K562 (cell line): ENCODE data around the gene PRKCB. TPM values are rescaled to one million over a fixed set of nuclear protein-coding genes. Genes with fewer than 3 reads are reported as not detected.

ENCODE experiments used
- CREB1 ChIP-seq, 2 experiments: sonication (generic) in 1 of 2; formaldehyde crosslinking in 1 of 2; IDR thresholded peaks; 2 replicates each; pipeline versions ENCODE4 v1.6.1 to v1.8.0; 2012 to 2022; ENCODE audit warnings: inconsistent platforms in 1 of 2, mild to moderate bottlenecking in 1 of 2, missing genetic modification reagents in 1 of 2, moderate library complexity in 1 of 2
- DNMT1 ChIP-seq: fragments of 450-650 bp; IDR thresholded peaks from 2 replicates; pipeline ENCODE4 v1.6.1; 2016; ENCODE audit warnings: antibody characterized with exemption, mild to moderate bottlenecking
- IRF9 ChIP-seq: fragments of 450-650 bp; IDR thresholded peaks from 2 replicates; pipeline ENCODE4 v1.6.1; 2016; ENCODE audit warnings: missing biosample characterization, missing genetic modification characterization
- JUND ChIP-seq, 2 experiments: IDR thresholded peaks; 2 replicates in 1 of 2; 3 replicates in 1 of 2; pipeline ENCODE4 v1.6.1; 2011; ENCODE audit warnings: borderline replicate concordance in 2 of 2, low read depth in 2 of 2, low read length in 2 of 2, improper control_type of control experiment in 1 of 2, missing biosample characterization in 1 of 2, missing genetic modification characterization in 1 of 2, missing genetic modification reagents in 1 of 2
- MEF2D ChIP-seq: conservative IDR thresholded peaks from 2 replicates; pipeline ENCODE4 v1.6.1; 2016; ENCODE audit warnings: low read depth, missing genetic modification characterization, missing compliant biosample characterization
- POLR3A ChIP-seq: IDR thresholded peaks from 2 replicates; pipeline ENCODE4 v1.6.1; 2011; ENCODE audit warnings: borderline replicate concordance, mild to moderate bottlenecking, moderate library complexity; ENCODE audit not compliant: insufficient read length, insufficient read depth; ENCODE audit errors: extremely low read depth
- RBM15 ChIP-seq: fragments of 200-400 bp; formaldehyde crosslinking; IDR thresholded peaks from 2 replicates; pipeline ENCODE4 v1.6.1; 2018; ENCODE audit warnings: mild to moderate bottlenecking, low read length, moderate library complexity; ENCODE audit not compliant: insufficient read depth
- RUNX1 ChIP-seq: sonication (generic); IDR thresholded peaks from 2 replicates; pipeline ENCODE4 v1.6.1; 2016; ENCODE audit warnings: antibody characterized with exemption, low read depth
- SMARCC2 ChIP-seq: fragments of 450-650 bp; IDR thresholded peaks from 2 replicates; pipeline ENCODE4 v1.6.1; 2017; ENCODE audit warnings: antibody characterized with exemption, moderate library complexity, mild to moderate bottlenecking, low read depth
- SUPT5H ChIP-seq: fragments of 450-650 bp; IDR thresholded peaks from 2 replicates; pipeline ENCODE4 v1.6.1; 2016
- TAF9B ChIP-seq: fragments of 450-650 bp; IDR thresholded peaks from 2 replicates; pipeline ENCODE4 v1.6.1; 2018; ENCODE audit warnings: mild to moderate bottlenecking; ENCODE audit not compliant: partially characterized antibody
- TEAD2 ChIP-seq: fragments of 450-650 bp; IDR thresholded peaks from 2 replicates; pipeline ENCODE4 v1.6.1; 2016; ENCODE audit warnings: missing genetic modification characterization, control low read depth, missing compliant biosample characterization
- ZNF318 ChIP-seq, 2 experiments: fragments of 450-650 bp; IDR thresholded peaks; 2 replicates each; pipeline ENCODE4 v1.6.1; 2016; ENCODE audit warnings: mild to moderate bottlenecking in 2 of 2, borderline replicate concordance in 1 of 2, low read depth in 1 of 2, moderate library complexity in 1 of 2
- polyA plus RNA-seq, 8 experiments: library from polyadenylated mRNA; depleted of rRNA in 4 of 8; stranded (reverse) in 5 of 8; unstranded in 3 of 8; fragments of >200 nt; fragmentation: Nextera tagmentation in 2 of 8; fragmentation: Illumina TruSeq in 1 of 8; extraction: Ambion mirVana in 2 of 8; extraction: Trizol in 1 of 8; gene quantifications; 2 replicates each; pipeline versions ENCODE4 v1.2.1 to v1.2.3, GENCODE V29; 2011 to 2014; ENCODE audit warnings: inconsistent platforms in 1 of 8, missing spikeins in 1 of 8
- total RNA-seq, 7 experiments: library from RNA; depleted of rRNA in 6 of 7; stranded (reverse); fragments of >200 nt in 6 of 7; fragmentation: Illumina TruSeq in 2 of 7; extraction: Trizol in 2 of 7; gene quantifications; 2 replicates each; pipeline versions ENCODE4 v1.2.1 to v1.2.3, GENCODE V29; 2011 to 2021; ENCODE audit warnings: low replicate concordance in 1 of 7
- TF ChIP-seq, protein P1 (sequence below): fragments of 250-450 bp; sonication (Bioruptor Pico); IDR thresholded peaks from 2 replicates; pipeline ENCODE4 v1.8.0; 2021; ENCODE audit warnings: borderline replicate concordance, mild to moderate bottlenecking, moderate library complexity; ENCODE audit not compliant: poor library complexity, severe bottlenecking

PRKCB gene
- total and polyA plus RNA-seq, 9 of the 15 experiments (the other 6 are each of a cell fraction or from before 2014, with no cell fraction given), result 49.9 to 276 (median 148) TPM

DNA sequence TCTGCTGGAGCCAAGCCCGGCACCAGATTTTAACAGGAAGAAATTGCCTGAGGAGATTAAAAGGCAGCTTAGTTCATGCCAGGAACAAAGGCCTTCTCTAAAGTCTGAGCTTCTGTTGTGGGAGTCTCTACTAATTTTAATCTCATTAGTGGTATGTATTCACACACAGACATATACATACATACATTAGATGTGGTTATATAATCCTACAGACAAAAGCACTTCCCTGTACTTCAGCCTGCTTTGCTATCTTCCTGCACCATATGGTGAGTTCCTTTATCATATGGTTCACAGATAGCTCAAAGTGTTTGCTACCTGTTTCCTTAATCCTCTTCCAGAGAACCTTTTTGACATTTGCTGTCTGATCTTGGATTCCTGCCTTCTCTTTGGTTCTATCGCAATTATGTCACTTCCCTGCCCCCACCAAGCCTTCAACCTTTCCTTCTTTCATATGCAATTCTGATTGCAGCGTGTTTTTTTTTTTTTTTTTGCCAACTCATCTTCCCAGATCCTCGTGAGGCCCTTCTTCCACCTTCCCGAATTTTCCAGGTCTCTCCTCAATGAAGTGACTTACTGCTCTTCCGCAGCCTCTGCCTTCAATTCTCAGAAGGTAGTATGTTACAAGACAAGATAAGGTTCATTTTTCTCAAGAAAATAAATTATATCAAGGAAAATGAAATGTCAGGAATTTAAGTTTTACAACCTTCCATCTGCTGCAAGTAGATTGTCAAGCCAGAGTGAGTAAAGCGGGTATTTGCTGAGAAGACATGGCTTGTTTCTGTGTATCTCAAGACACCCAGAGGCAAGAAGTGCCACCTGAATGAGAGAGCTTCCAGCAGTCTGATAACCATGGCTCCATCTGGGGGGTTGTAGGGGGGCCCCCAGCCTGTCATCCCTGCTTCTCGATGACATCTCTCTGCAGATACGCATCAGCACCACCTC, 300.1 kb downstream of the PRKCB start (continued):
- peak in 1 of 2 experiments; percentile 94; a peak in 2 of 4 replicates for TF ChIP-seq ZNF318 (IDR thresholded peaks at IDR 0.05; ENCODE audit: borderline replicate concordance in 1 of 2, low read depth in 1 of 2)
- TF ChIP-seq CREB1 (IDR thresholded peaks at IDR 0.05), result 0 out of 2 replicates have a peak, but pooled peaks have one; percentile 14
- peak; percentile 22; the same call in 1 of the 2 replicates for TF ChIP-seq CREB1 (CRISPR knock-in tag; IDR thresholded peaks at IDR 0.05)
- TF ChIP-seq, protein P1, sequence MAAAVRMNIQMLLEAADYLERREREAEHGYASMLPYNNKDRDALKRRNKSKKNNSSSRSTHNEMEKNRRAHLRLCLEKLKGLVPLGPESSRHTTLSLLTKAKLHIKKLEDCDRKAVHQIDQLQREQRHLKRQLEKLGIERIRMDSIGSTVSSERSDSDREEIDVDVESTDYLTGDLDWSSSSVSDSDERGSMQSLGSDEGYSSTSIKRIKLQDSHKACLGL (CRISPR knock-in tag), result no peak
- no peak for TF ChIP-seq RUNX1
- TF ChIP-seq DNMT1, result peak; percentile 91
- TF ChIP-seq POLR3A, result no peak
- no peak for TF ChIP-seq RBM15
- TF ChIP-seq IRF9, result no peak
- TF ChIP-seq SUPT5H, result peak; percentile 28; the same call in 1 of the 2 replicates
- peak; percentile 94 for TF ChIP-seq SMARCC2
- peak; percentile 76; the same call in 1 of the 2 replicates for TF ChIP-seq JUND (IDR thresholded peaks at IDR 0.05; ENCODE audit: borderline replicate concordance, low read depth, low read length)
- TF ChIP-seq JUND (tag; IDR thresholded peaks at IDR 0.05; ENCODE audit: borderline replicate concordance, low read depth, low read length), result peak; percentile 86; the same call in 2 of the 3 replicates
- TF ChIP-seq TAF9B, result peak; percentile 57
- no peak for TF ChIP-seq TEAD2 (tag)
- peak; percentile 53; the same call in 1 of the 2 replicates for TF ChIP-seq MEF2D
